ENCODE measurements around the gene DCN.

Gene DCN

DNA sequence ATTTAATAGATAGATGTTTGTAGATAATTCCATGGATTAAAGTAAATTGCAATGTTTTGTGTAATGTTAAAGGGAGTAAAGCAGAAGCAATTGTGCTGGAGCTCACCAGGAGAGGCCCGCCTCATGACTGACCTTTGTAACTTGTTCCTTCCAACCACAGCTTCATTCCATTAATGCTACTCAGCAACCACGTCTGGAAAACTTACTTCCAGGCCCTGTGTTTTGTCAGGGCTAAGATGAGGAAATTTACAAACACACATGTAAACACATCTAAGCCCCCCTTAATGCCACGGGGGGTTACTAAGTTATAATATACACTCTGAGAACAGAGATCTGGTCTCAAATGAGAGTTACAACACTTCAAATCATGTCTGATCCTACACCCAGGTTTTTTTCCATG, 83.7 kb downstream of the DCN start:
- DNase-seq = peak; percentile 94

DNA sequence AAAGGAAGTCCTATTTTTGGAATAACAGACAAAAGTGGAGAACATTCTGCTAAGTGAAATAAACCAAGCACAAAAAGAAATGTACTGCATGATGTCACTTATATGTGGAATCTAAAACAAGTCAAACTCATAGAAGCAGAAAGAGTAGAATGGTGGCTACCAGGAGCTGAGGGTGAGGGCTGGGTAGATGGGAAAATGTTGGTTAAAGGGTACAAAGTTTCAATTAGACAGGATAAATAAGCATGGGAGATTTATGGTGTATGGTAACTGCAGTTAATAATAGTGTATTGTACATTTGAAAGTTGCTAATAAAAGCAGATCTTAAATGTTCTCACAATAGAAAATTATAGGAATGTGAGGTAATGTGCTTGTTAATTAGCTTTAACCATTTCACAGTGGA, 84.2 kb downstream of the DCN start:
- peak; percentile 11 for DNase-seq

DNA sequence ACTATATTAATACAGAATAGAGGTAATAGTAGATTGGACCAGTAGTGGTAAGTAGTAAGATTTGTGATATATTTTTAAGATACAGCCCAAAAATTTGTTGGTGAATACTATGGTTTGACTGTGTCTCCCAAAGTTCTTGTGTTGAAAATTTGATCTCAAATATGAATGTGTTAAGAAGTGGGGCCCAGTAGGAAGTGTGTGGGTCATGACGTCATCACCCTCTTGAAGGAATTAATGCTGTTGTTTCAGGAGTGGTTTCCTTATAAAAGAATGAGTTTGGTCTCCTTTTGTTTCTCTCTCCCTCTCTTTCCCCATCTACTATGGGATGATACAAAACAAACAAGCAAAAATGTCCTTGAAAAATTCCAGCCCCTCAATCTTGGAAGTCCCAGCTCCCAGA, 87.7 kb downstream of the DCN start:
- DNase-seq = peak; percentile 26

DNA sequence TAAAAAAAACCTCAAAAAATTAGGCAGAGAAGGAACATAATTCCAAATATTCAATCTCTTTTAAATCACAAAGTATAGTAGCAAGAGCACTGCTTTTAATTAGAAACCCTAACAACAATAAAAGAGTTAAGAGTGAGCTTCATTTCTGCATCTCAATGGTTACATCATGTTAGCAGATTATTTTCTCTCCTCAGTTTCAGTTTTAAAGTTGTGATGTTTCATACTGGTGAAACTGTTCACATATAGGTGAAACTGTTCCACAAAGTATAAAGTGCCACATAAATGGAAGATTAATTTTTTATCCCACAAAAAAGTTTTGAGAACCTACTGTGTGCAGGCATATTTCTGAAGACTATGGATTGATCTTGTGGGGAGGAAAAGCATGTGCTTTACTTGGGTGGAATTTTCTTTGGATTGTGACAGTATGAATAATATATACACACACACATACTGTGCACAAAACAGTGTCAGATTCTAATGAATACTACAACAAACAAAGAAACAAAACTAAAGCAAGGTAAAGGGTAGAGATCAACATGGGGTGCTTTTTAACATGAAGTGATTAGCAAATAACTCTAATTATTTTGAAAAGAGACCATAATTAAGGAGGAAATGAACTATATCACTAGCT, 88.5 kb downstream of the DCN start:
- peak; percentile 35 for DNase-seq

DNA sequence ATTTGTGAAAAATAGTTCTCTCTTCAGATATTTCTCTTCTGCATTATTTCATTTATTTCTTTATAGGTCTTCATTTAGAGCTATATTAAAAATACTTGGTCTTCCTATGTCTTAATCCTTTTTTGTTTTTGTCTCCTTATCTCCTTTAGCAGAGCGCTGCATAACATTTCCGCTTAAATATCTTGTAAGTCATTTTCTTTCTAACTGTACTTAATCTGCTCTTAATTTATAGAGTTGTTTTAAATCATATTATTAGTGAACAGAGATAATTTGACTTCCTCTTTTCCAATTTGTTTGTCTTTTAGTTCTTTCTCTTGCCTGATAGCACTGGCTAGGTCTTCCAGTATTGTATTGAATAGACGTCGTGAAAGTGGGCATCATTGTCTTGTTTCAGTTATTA, 89.3 kb downstream of the DCN start:
- no peak for DNase-seq

DNA sequence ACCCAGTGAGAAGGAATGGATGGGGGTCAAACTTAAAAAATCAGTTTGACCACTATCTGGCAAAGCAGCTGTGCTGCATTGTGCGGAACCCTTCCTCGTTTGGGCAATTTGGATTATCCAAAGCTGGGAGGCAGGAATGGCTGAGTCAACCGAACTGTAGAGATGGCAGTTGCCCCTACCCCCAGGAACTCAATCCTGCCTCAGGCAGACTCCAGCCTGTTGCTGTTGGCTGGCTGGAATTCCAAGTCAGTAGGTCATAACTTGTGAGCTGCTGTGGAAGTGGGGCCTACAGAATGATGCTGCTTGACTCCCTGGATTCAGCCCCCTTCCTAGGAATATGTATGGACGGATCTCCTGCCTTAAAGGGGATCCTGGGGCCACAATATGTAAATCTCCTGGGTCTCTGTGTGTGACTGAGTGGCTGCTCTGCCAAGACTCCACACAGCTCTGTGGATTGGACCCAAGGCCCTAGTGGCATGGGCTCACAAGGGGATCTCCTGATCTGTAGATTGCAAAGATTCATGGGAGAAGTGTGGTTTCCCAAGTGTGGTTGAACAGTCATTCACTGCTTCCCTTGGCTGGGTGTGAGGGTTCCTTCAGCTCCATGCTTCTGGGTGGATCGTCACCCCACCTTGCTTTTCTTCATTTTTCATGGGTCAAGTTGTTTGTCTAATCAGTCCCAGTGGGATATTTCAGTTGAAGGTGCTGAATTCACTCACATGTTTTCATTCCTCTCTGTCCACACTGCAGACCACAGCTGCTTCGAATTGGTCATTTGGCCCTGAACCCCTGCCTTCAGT, 90.5 kb downstream of the DCN start:
- DNase-seq = peak; percentile 19
